Endodermal cell (in vitro differentiated cells): ENCODE results near the gene RAB33B. TPM values are rescaled to one million over a fixed set of nuclear protein-coding genes. Genes with fewer than 3 reads are reported as not detected.

Source experiments
- DNase-seq: peaks from one replicate; pipeline ENCODE4 v3.0.0-alpha.2; 2017
- H3K27ac ChIP-seq: 2 replicates; pipeline ENCODE4 v1.5.1; 2013; ENCODE audit warnings: mild to moderate bottlenecking, low read depth, low read length, moderate library complexity
- H3K27me3 ChIP-seq: 2 replicates; pipeline ENCODE4 v1.6.1; 2013; ENCODE audit warnings: mild to moderate bottlenecking, low read length, moderate library complexity; ENCODE audit not compliant: insufficient read depth, control insufficient read depth, poor library complexity, severe bottlenecking
- H3K36me3 ChIP-seq: 2 replicates; pipeline ENCODE4 v1.7.0; 2013; ENCODE audit warnings: mild to moderate bottlenecking, low read length, moderate library complexity; ENCODE audit not compliant: control insufficient read depth, insufficient read depth
- H3K4me1 ChIP-seq: one replicate; pipeline ENCODE4 v1.7.0; 2013; ENCODE audit warnings: low read length; ENCODE audit not compliant: control insufficient read depth, insufficient read depth
- H3K4me3 ChIP-seq: 2 replicates; pipeline ENCODE4 v1.5.1; 2013; ENCODE audit warnings: mild to moderate bottlenecking, low read length, moderate library complexity
- H3K9ac ChIP-seq: 2 replicates; pipeline ENCODE4 v1.6.1; 2013; ENCODE audit warnings: mild to moderate bottlenecking, low read length, moderate library complexity; ENCODE audit not compliant: poor library complexity, severe bottlenecking; ENCODE audit errors: extremely low read depth
- H3K9me3 ChIP-seq: 2 replicates; pipeline ENCODE4 v1.6.1; 2013; ENCODE audit warnings: mild to moderate bottlenecking, low read length, moderate library complexity; ENCODE audit not compliant: control insufficient read depth
- H3K27ac Mint-ChIP-seq: 2 replicates; pipeline ENCODE4 v1.8.0; 2020; ENCODE audit warnings: mixed read lengths
- H3K27me3 Mint-ChIP-seq: 2 replicates; pipeline ENCODE4 v1.8.0; 2021; ENCODE audit warnings: mild to moderate bottlenecking, mixed read lengths; ENCODE audit not compliant: insufficient read depth
- H3K36me3 Mint-ChIP-seq: 2 replicates; pipeline ENCODE4 v1.8.0; 2020; ENCODE audit warnings: low read depth, mixed read lengths
- H3K4me1 Mint-ChIP-seq: 2 replicates; pipeline ENCODE4 v1.8.0; 2020; ENCODE audit warnings: mixed read lengths
- H3K4me3 Mint-ChIP-seq: 2 replicates; pipeline ENCODE4 v1.8.0; 2020; ENCODE audit warnings: mild to moderate bottlenecking, moderate library complexity, mixed read lengths
- H3K9me3 Mint-ChIP-seq: 2 replicates; pipeline ENCODE4 v1.8.0; 2020; ENCODE audit warnings: mild to moderate bottlenecking, mixed read lengths
- WGBS, 2 experiments: methylation state at CpG; one replicate each; pipeline versions ENCODE4 v1.1.5 to v1.1.7; 2013; ENCODE audit warnings: missing lambda C conversion rate in 2 of 2, mixed read lengths in 1 of 2; ENCODE audit not compliant: insufficient coverage in 1 of 2, insufficient read length in 1 of 2; 5-methylcytosine and 5-hydroxymethylcytosine counted together
- total RNA-seq, 2 donors: library from RNA; stranded (reverse); fragmentation: NEBNext Ultra II Directional in 1 of 2; extraction: Animal tissue kit (Norgen Biotek cat#: 25700) in 1 of 2; gene quantifications; 2 replicates in 1 of 2; 3 replicates in 1 of 2; pipeline ENCODE4 v1.2.1, GENCODE V29; 2021
- TF ChIP-seq, protein P1 (sequence below): fragments of 200-600 bp; sonication (generic); conservative IDR thresholded peaks from 2 replicates; pipeline ENCODE4 v1.5.0; 2021; ENCODE audit warnings: antibody characterized with exemption, mild to moderate bottlenecking

Gene RAB33B
- total RNA-seq, 2 donors from 2014 or later, result 8.7 to 11.4 TPM

DNA sequence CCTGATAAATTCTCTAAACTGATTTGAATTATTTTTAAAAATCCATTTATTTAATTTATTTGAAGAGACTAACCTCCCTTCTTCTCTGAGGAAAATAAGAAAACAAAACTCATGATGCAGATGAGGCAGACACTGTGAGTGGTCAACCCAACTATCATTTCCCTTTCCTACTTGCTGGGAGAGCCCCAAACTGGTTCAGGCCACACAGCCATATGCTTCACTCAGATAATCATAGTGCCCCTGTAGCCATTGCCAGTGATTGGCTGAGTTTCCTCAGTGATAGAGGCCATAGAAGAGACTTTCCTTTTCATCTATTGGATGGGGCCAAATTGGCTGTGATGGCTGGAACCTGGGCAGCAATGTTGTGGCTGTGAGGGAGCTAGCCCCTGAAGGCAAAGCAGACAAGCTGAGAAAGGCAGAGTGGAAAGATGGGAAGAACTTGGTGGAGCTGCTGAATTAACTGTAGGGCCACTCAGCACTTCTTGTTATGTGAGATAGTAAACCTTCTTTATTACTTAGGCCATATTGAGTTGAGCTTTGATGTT lies 49.8 kb downstream of the RAB33B start:
- no peak overlapping the region for H3K27ac Mint-ChIP-seq
- Histone ChIP-seq H3K27ac (no peak overlapping the region), H3K27me3 (no peaks in the 10 kb centered on the region), H3K4me1 (no peaks in the 10 kb centered on the region), H3K9me3 (no peaks in the 10 kb centered on the region), H3K36me3 (peaks cover 36% of the 10 kb centered on the region), H3K4me3 (no peak overlapping the region), H3K9ac (no peak overlapping the region)
- DNase-seq, result no peak
- H3K9me3 Mint-ChIP-seq, result no peaks in the 10 kb centered on the region
- TF ChIP-seq, protein P1, sequence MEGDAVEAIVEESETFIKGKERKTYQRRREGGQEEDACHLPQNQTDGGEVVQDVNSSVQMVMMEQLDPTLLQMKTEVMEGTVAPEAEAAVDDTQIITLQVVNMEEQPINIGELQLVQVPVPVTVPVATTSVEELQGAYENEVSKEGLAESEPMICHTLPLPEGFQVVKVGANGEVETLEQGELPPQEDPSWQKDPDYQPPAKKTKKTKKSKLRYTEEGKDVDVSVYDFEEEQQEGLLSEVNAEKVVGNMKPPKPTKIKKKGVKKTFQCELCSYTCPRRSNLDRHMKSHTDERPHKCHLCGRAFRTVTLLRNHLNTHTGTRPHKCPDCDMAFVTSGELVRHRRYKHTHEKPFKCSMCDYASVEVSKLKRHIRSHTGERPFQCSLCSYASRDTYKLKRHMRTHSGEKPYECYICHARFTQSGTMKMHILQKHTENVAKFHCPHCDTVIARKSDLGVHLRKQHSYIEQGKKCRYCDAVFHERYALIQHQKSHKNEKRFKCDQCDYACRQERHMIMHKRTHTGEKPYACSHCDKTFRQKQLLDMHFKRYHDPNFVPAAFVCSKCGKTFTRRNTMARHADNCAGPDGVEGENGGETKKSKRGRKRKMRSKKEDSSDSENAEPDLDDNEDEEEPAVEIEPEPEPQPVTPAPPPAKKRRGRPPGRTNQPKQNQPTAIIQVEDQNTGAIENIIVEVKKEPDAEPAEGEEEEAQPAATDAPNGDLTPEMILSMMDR, result no peak
- no peak overlapping the region for H3K4me3 Mint-ChIP-seq
- H3K4me1 Mint-ChIP-seq, result peaks cover 10% of the 10 kb centered on the region
- H3K27me3 Mint-ChIP-seq, result no peaks in the 10 kb centered on the region
- peaks cover 14% of the 10 kb centered on the region for H3K36me3 Mint-ChIP-seq

DNA sequence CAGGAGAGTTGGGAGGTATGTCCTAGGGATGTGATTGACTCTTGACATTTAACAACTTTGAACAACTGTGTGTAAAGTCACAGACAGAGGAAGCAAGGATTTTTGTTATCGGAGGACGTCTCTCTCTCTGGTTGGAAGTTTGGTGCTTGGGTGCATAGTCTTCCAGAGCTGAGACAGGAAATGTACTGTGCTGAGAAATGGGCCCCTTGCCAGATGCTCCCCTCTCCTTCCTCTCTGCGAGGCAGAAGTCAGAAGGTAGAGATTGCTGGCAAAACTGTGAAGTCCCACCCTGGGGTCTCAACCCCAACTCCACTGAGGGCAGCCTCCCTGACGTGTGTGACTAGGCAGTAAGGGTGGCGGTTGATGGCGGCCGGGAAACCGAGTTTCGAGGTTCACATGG lies 52.9 kb downstream of the RAB33B start:
- Mint-ChIP-seq H3K36me3 (peaks cover 32% of the 10 kb centered on the region), H3K27ac (peak overlapping the region; percentile 44), H3K4me1 (peaks cover 9% of the 10 kb centered on the region), H3K9me3 (no peaks in the 10 kb centered on the region), H3K4me3 (no peak overlapping the region), H3K27me3 (no peaks in the 10 kb centered on the region)
- DNase-seq, result no peak
- whole genome bisulfite sequencing, 2 experiments, result 92 to 96% methylated on average over 6 to 9 of the region's 9 CpGs
- Histone ChIP-seq H3K4me1 (no peaks in the 10 kb centered on the region), H3K27ac (no peak overlapping the region), H3K9ac (no peak overlapping the region), H3K36me3 (peaks cover 58% of the 10 kb centered on the region), H3K27me3 (no peaks in the 10 kb centered on the region), H3K9me3 (no peaks in the 10 kb centered on the region), H3K4me3 (no peak overlapping the region)
- TF ChIP-seq, protein P1, result no peak

DNA sequence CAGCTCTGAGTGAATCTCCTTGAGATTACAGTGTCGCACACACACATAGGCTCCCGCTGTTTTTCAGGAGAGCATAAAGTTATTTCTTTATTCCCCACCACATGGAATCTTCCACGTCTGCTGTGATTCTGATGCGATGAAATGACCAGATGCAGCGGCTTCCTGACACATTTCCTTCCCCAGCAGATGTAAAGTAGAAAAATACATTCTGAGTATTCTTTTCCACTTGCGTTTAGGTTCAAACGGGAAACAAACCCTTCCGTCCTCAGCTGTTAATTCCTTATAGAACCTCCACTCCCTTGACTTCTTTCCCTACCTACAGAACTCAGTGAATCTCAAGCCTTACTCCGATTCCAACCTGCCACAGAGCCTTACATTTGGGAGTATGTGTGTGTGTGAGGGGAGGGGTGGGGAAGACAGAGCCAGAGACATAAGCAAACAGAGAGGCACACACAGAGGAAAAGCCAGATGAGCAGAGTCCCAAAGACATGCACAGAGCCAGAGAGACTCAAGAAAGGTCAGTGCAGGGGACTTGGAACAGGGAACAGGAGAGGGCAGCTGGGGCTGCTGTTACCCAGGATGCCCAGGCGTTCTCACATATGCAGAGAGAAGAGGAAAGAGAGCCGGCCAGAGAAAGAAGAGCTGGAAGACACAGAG lies 54.8 kb downstream of the RAB33B start:
- Histone ChIP-seq H3K27me3 (no peaks in the 10 kb centered on the region), H3K4me3 (no peak overlapping the region), H3K9me3 (no peaks in the 10 kb centered on the region), H3K27ac (no peak overlapping the region), H3K36me3 (peaks cover 64% of the 10 kb centered on the region), H3K9ac (no peak overlapping the region), H3K4me1 (no peaks in the 10 kb centered on the region)
- peak overlapping the region; percentile 10 for H3K27ac Mint-ChIP-seq
- H3K9me3 Mint-ChIP-seq, result no peaks in the 10 kb centered on the region
- whole genome bisulfite sequencing, 2 experiments, result 93 to 96% methylated on average over 8 to 11 of the region's 11 CpGs
- no peaks in the 10 kb centered on the region for H3K27me3 Mint-ChIP-seq
- H3K36me3 Mint-ChIP-seq, result peaks cover 40% of the 10 kb centered on the region
- H3K4me1 Mint-ChIP-seq, result peaks cover 9% of the 10 kb centered on the region
- no peak for DNase-seq
- no peak overlapping the region for H3K4me3 Mint-ChIP-seq
- TF ChIP-seq, protein P1, result no peak
